Loucy (cell line): ENCODE results near the gene MBNL2.

Experiments
- EZH2phosphoT487 ChIP-seq: fragments of 200-600 bp; IDR thresholded peaks from 2 replicates; pipeline ENCODE4 v1.6.1; 2018; ENCODE audit warnings: antibody characterized with exemption, mild to moderate bottlenecking, moderate library complexity, borderline replicate concordance
- TF ChIP-seq, protein P1 (sequence below): fragments of 200-600 bp; sonication (generic); conservative IDR thresholded peaks from 2 replicates; pipeline ENCODE4 v1.5.1; 2014; ENCODE audit warnings: mild to moderate bottlenecking, antibody characterized with exemption, low read length

DNA sequence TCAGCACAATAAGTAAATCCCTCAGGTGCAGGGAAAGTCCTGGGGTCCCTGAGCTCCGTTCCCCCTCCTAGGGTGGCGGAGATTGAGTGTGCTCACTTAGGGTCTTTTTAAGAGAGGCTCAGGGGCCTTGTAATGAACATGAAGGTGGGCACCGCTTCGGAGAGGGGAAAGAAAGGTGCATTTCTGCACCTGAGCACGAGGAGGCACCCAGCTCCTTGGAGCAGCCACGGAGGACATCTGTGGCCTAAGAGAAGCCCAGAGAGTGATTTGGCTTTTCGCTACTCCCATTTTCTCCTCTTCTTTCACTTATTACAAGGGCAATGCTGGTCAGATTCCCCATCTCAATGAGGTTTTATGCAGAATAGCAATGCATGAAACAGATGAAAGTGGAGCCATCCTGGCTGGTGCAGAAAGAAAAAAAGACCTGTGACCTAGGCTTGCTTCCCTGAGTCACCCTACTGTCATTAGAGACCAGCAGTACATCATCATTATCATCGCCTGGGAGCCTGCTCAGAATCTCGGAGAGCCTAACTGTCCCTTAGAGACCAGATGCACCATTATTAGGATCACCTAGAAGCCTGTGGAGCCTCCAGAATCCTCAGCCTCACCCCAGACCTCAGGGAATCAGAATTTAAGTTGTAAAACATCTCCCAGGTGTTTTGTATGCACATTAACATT is 125.3 kb downstream of the MBNL2 start:
- TF ChIP-seq, protein P1, sequence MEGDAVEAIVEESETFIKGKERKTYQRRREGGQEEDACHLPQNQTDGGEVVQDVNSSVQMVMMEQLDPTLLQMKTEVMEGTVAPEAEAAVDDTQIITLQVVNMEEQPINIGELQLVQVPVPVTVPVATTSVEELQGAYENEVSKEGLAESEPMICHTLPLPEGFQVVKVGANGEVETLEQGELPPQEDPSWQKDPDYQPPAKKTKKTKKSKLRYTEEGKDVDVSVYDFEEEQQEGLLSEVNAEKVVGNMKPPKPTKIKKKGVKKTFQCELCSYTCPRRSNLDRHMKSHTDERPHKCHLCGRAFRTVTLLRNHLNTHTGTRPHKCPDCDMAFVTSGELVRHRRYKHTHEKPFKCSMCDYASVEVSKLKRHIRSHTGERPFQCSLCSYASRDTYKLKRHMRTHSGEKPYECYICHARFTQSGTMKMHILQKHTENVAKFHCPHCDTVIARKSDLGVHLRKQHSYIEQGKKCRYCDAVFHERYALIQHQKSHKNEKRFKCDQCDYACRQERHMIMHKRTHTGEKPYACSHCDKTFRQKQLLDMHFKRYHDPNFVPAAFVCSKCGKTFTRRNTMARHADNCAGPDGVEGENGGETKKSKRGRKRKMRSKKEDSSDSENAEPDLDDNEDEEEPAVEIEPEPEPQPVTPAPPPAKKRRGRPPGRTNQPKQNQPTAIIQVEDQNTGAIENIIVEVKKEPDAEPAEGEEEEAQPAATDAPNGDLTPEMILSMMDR = no peak
- TF ChIP-seq EZH2phosphoT487 = no peak
